ENCODE results near the gene LIPC. TPM values are rescaled to one million over a fixed set of nuclear protein-coding genes. Genes with fewer than 3 reads are reported as not detected.

The LIPC gene
- total RNA-seq, 2 experiments from 2014 or later, result 0.61 to 1.2 TPM

DNA sequence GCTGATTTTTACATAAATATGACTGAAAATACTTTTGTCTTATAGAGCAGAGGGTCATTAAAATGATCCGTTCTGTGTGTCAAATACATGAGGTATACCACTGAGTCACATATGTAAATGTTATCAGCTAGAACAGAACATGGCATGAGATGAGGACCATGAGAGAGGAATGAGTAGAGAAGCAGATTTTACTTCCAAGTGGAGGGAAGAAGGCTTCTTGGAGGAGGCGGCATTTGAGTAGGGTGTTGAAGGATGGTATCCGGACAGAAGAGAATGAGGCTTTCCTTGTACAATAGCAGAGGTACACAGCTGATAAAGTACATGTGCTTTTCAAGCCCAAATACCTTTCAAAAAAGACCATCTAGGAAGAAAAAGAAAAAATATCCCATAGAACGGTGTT lies 4.8 kb downstream of the LIPC start:
- TF ChIP-seq, protein P1, sequence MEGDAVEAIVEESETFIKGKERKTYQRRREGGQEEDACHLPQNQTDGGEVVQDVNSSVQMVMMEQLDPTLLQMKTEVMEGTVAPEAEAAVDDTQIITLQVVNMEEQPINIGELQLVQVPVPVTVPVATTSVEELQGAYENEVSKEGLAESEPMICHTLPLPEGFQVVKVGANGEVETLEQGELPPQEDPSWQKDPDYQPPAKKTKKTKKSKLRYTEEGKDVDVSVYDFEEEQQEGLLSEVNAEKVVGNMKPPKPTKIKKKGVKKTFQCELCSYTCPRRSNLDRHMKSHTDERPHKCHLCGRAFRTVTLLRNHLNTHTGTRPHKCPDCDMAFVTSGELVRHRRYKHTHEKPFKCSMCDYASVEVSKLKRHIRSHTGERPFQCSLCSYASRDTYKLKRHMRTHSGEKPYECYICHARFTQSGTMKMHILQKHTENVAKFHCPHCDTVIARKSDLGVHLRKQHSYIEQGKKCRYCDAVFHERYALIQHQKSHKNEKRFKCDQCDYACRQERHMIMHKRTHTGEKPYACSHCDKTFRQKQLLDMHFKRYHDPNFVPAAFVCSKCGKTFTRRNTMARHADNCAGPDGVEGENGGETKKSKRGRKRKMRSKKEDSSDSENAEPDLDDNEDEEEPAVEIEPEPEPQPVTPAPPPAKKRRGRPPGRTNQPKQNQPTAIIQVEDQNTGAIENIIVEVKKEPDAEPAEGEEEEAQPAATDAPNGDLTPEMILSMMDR (IDR thresholded peaks at IDR 0.05), result no peak
- ATAC-seq (ENCODE audit: poor library complexity) (no peak), DNase-seq (no peak)
- Mint-ChIP-seq H3K4me3 (no peak overlapping the region), H3K9me3 (no peaks in the 10 kb centered on the region), H3K27me3 (no peaks in the 10 kb centered on the region), H3K36me3 (ENCODE audit: low read depth) (no peaks in the 10 kb centered on the region), H3K4me1 (ENCODE audit: low read depth) (no peaks in the 10 kb centered on the region), H3K27ac (no peak overlapping the region)
- H3K9me3 ChIP-seq (ENCODE audit: control insufficient read depth in 1 of 2, insufficient read depth in 1 of 2, low read length in 2 of 2), result no peaks in the 10 kb centered on the region
- H3K27me3 ChIP-seq (ENCODE audit: control insufficient read depth in 1 of 2, insufficient read depth in 2 of 2, low read length in 2 of 2), result no peaks in the 10 kb centered on the region
- CTCF ChIA-PET, result no interaction called here
- H3K4me3 ChIP-seq (ENCODE audit: low read length), result no peak overlapping the region
- no peaks in the 10 kb centered on the region for H3K4me1 ChIP-seq (ENCODE audit: insufficient read depth, low read length)
- intact Hi-C loops (cut with DNase I, micrococcal nuclease), result no loop called here
- POLR2A ChIA-PET, result no interaction called here
- H3K36me3 ChIP-seq (ENCODE audit: insufficient read depth, low read length), result no peaks in the 10 kb centered on the region
- no peak overlapping the region for H3K27ac ChIP-seq (ENCODE audit: low read depth in 1 of 2, low read length in 2 of 2)

DNA sequence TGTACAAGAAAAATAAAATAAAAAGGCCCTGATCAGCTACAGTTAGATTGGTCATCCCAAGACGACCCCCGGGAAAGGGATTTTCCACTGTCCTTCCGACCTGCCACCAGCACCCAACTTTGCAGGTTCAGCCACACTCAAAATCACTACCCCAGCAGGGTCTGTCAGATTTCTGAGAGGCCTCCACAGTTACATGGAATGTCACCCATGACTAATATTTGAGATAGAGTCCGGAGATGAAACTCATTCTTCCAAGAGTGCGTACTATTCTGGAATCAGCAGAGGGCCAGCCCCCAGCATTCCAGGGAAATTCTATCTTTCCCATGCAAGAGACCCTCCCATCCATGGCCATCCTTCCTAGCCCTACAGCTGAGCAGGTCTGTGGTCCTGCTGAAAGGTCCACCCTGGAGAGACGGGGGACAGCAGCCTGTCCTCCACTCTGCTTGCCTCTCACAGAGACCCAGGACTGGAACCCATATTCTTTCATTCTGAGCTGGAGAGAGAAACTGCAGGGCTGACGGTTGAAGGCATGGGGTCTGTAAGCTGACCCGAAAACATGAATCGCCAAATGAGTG lies 5.8 kb downstream of the LIPC start:
- ChIA-PET POLR2A (no interaction called here), CTCF (no interaction called here)
- TF ChIP-seq, protein P1 (IDR thresholded peaks at IDR 0.05), result no peak
- no peaks in the 10 kb centered on the region for H3K27me3 ChIP-seq (ENCODE audit: control insufficient read depth in 1 of 2, insufficient read depth in 2 of 2, low read length in 2 of 2)
- no peaks in the 10 kb centered on the region for H3K9me3 ChIP-seq (ENCODE audit: control insufficient read depth in 1 of 2, insufficient read depth in 1 of 2, low read length in 2 of 2)
- Mint-ChIP-seq H3K4me3 (no peak overlapping the region), H3K4me1 (ENCODE audit: low read depth) (no peaks in the 10 kb centered on the region), H3K36me3 (ENCODE audit: low read depth) (no peaks in the 10 kb centered on the region), H3K27me3 (no peaks in the 10 kb centered on the region), H3K9me3 (no peaks in the 10 kb centered on the region), H3K27ac (no peak overlapping the region)
- no peak overlapping the region for H3K27ac ChIP-seq (ENCODE audit: low read depth in 1 of 2, low read length in 2 of 2)
- no peaks in the 10 kb centered on the region for H3K4me1 ChIP-seq (ENCODE audit: insufficient read depth, low read length)
- intact Hi-C loops (cut with DNase I, micrococcal nuclease), result no loop called here
- DNase-seq (no peak), ATAC-seq (ENCODE audit: poor library complexity) (no peak)
- no peaks in the 10 kb centered on the region for H3K36me3 ChIP-seq (ENCODE audit: insufficient read depth, low read length)
- no peak overlapping the region for H3K4me3 ChIP-seq (ENCODE audit: low read length)

DNA sequence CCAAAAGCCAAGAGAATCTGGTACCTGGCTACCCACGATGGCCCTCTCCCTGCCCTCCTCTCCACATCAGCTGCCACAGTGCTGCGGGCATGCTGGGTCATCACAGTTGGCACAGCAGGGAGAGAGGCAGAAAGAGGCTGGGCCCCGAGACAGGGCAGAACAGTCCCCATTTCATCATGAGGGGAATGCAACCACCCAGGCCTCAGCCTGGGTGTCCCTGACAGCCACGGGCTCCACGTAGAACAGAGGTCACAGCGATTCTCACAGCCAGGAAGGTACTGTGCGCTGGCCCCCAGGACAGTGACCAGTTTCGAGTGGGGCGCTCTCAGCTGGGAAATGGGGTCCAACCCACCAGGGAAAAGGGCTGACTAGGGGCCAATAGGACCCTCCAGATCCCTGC lies 6.3 kb downstream of the LIPC start:
- no peaks in the 10 kb centered on the region for H3K4me1 ChIP-seq (ENCODE audit: insufficient read depth, low read length)
- no peaks in the 10 kb centered on the region for H3K27me3 ChIP-seq (ENCODE audit: control insufficient read depth in 1 of 2, insufficient read depth in 2 of 2, low read length in 2 of 2)
- no peak overlapping the region for H3K27ac ChIP-seq (ENCODE audit: low read depth in 1 of 2, low read length in 2 of 2)
- H3K4me1 Mint-ChIP-seq (ENCODE audit: low read depth), result no peaks in the 10 kb centered on the region
- no peaks in the 10 kb centered on the region for H3K36me3 ChIP-seq (ENCODE audit: insufficient read depth, low read length)
- no peak overlapping the region for H3K4me3 ChIP-seq (ENCODE audit: low read length)
- ATAC-seq (ENCODE audit: poor library complexity), result no peak
- TF ChIP-seq, protein P1 (IDR thresholded peaks at IDR 0.05), result no peak
- H3K36me3 Mint-ChIP-seq (ENCODE audit: low read depth), result no peaks in the 10 kb centered on the region
- H3K4me3 Mint-ChIP-seq, result no peak overlapping the region
- no peak for DNase-seq
- no peaks in the 10 kb centered on the region for H3K27me3 Mint-ChIP-seq
- no peaks in the 10 kb centered on the region for H3K9me3 Mint-ChIP-seq
- intact Hi-C loops (cut with DNase I, micrococcal nuclease), result no loop called here
- POLR2A ChIA-PET, result no interaction called here
- H3K9me3 ChIP-seq (ENCODE audit: control insufficient read depth in 1 of 2, insufficient read depth in 1 of 2, low read length in 2 of 2), result no peaks in the 10 kb centered on the region
- CTCF ChIA-PET, result no interaction called here
- H3K27ac Mint-ChIP-seq, result no peak overlapping the region
